Chondrocyte (in vitro differentiated cells): Measurements from ENCODE around the gene LEUTX. TPM values are rescaled to one million over a fixed set of nuclear protein-coding genes. Genes with fewer than 3 reads are reported as not detected.

Experiments
- DNase-seq: peaks from one replicate; pipeline ENCODE4 v3.0.0; 2021; ENCODE audit warnings: mixed read lengths, low spot score
- H3K27ac Mint-ChIP-seq: one replicate; pipeline ENCODE4 v1.8.0; 2021; ENCODE audit warnings: mild to moderate bottlenecking, moderate library complexity, mixed read lengths; ENCODE audit not compliant: unreplicated experiment
- H3K27me3 Mint-ChIP-seq: 2 replicates; pipeline ENCODE4 v1.8.0; 2021; ENCODE audit warnings: low read depth, mixed read lengths
- H3K36me3 Mint-ChIP-seq: 2 replicates; pipeline ENCODE4 v1.8.0; 2021; ENCODE audit warnings: low read depth, mixed read lengths
- H3K4me1 Mint-ChIP-seq: 2 replicates; pipeline ENCODE4 v1.8.0; 2021; ENCODE audit warnings: low read depth, mild to moderate bottlenecking, mixed read lengths
- H3K4me3 Mint-ChIP-seq: one replicate; pipeline ENCODE4 v1.8.0; 2021; ENCODE audit warnings: mild to moderate bottlenecking, moderate library complexity, mixed read lengths; ENCODE audit not compliant: unreplicated experiment
- H3K9me3 Mint-ChIP-seq: 2 replicates; pipeline ENCODE4 v1.8.0; 2021; ENCODE audit warnings: low read depth, mixed read lengths
- CTCF ChIP-seq: fragments of 200-600 bp; sonication (generic); IDR thresholded peaks from 2 replicates; pipeline ENCODE4 v1.5.0; 2021; ENCODE audit warnings: antibody characterized with exemption, mild to moderate bottlenecking, moderate library complexity
- microRNA-seq: library from miRNA; unstranded; fragments of <30 nt; microRNA quantifications from one replicate; pipeline ENCODE4 v1.2.0, GENCODE V29; 2020; ENCODE audit warnings: borderline number of aligned reads
- total RNA-seq: library from RNA; stranded (reverse); gene quantifications from 3 replicates; pipeline ENCODE4 v1.2.1, GENCODE V29; 2021

The LEUTX gene
- total RNA-seq, 1 donor from 2014 or later, result not detected

GRCh38 chr19:39833464-39834286, 55.0 kb downstream of the LEUTX start, which contains the start of gene DYRK1B:
TSS of gene DYRK1B (minus strand) at chr19:39834162. CDS start at chr19:39831867, 2,295 bp downstream.
- peak; percentile 98 for DNase-seq
- Mint-ChIP-seq H3K27me3 (no peaks in the 10 kb centered on the region), H3K36me3 (peaks cover 28% of the 10 kb centered on the region), H3K4me1 (peaks cover 19% of the 10 kb centered on the region), H3K4me3 (peak within 1 kb of the TSS; percentile 79), H3K9me3 (no peaks in the 10 kb centered on the region), H3K27ac (peak within 1 kb of the TSS; percentile 86)
- no peak for TF ChIP-seq CTCF

GRCh38 chr19:39834287-39834841, 55.7 kb downstream of the LEUTX start:
- no peak for DNase-seq
- Mint-ChIP-seq H3K9me3 (no peaks in the 10 kb centered on the region), H3K27me3 (no peaks in the 10 kb centered on the region), H3K4me1 (peaks cover 19% of the 10 kb centered on the region), H3K36me3 (peaks cover 26% of the 10 kb centered on the region), H3K4me3 (peak overlapping the region; percentile 79), H3K27ac (peak overlapping the region; percentile 86)
- no peak for TF ChIP-seq CTCF

Small RNA genes within 50 kb of the gene (microRNA-seq; reads per million reads assigned to microRNA genes)
- not detected for gene MIR6719

Other genes with a start within 250 kb of the LEUTX start
- gene EID2B, start 246.0 kb upstream of the LEUTX start, total RNA-seq, result 1.7 to 2.7 TPM (median 2.4 TPM) in 3 replicates
- 14.3 to 15.6 TPM (median 15.1 TPM) in 3 replicates for gene EID2, start 238.7 kb upstream of the LEUTX start, total RNA-seq
- not detected in 3 replicates for gene LGALS13, start 176.3 kb upstream of the LEUTX start, total RNA-seq
- not detected in 3 replicates for gene LGALS16, start 122.9 kb upstream of the LEUTX start, total RNA-seq
- gene LGALS14, start 74.4 kb upstream of the LEUTX start, total RNA-seq, result not detected in 3 replicates
- gene CLC, start 40.8 kb upstream of the LEUTX start, total RNA-seq, result not detected in 3 replicates
- gene DYRK1B, start 55.3 kb downstream of the LEUTX start, total RNA-seq, result 15.0 to 20.0 TPM (median 19.6 TPM) in 3 replicates
- 95.0 to 119 TPM (median 104 TPM) in 3 replicates for gene FBL, start 67.5 kb downstream of the LEUTX start, total RNA-seq
- gene FCGBP, start 155.8 kb downstream of the LEUTX start, total RNA-seq, result 0.31 to 1.6 TPM (median 0.42 TPM) in 3 replicates
- 75.2 to 94.4 TPM (median 75.4 TPM) in 3 replicates for gene PSMC4, start 192.3 kb downstream of the LEUTX start, total RNA-seq
- 2.0 to 7.5 TPM (median 3.6 TPM) in 3 replicates for gene ZNF546, start 218.2 kb downstream of the LEUTX start, total RNA-seq